NOMO-1 (cell line): Measurements from ENCODE around the gene LRCH2.
"Not testable (repeated sequence)": the region's sequence is repeated elsewhere in the genome, so short reads cannot be mapped to it uniquely, and the experiment has no call there.

Experiments
- DNase-seq, 2 experiments: peaks; one replicate each; lab custom pipeline; 2025; ENCODE audit not compliant: unreplicated experiment in 2 of 2; lab: John Stamatoyannopoulos, UW

Gene LRCH2

DNA sequence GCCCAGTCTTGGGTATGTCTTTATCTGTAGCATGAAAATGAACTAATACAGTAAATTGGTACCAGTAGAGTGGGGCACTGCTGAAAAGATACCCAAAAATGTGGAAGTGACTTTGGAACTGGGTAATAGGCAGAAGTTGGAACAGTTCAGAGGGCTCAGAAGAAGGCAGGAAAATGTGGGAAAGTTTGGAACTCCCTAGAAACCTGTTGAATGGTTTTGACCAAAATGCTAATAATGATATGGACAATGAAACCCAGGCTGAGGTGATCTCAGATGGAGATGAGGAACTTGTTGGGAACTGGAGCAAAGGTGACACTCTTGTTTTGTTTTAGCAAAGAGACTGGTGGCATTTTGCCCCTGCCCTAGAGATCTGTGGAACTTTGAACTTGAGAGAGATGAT, 24.3 kb downstream of the LRCH2 start:
- DNase-seq = not testable (repeated sequence)

DNA sequence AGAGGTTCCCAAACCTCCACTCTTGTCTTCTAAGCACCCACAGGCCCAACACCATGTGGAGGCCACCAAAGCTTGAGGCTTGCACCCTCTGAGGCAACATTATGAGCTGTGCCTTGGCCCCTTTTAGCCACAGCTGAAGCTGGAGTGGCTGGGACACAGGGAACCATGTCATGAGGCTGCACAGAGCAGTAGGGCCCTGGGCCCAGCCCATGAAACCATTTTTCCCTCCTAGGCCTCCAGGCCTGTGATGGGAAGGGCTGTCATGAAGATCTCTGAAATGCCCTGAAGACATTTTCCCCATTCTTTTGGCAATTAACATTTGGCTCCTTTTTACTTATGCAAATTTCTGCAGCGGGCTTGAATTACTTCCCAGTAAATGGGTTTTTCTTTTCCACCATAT, 29.9 kb downstream of the LRCH2 start:
- no peak for DNase-seq

DNA sequence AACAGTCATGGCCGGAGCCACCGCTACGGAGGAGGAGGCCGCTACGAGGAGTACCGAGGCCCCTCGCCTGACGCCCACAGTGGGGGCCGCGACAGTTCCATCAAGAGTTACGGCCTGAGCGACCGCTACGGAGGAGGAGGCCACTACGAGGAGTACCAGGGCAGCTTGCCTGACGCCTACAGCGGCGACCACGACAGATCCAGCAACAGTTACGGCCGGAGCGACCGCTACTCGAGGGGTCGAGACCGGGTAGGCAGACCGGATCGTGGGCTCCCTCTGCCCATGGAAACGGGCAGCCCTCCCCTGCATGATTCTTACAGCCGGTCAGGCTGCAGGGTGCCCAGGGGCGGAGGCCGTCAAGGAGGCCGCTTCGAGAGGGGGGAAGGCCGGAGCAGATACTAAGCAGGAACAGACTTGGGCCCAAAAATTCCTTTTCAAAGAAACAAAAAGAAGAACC, 41.6 kb downstream of the LRCH2 start:
- no peak for DNase-seq

DNA sequence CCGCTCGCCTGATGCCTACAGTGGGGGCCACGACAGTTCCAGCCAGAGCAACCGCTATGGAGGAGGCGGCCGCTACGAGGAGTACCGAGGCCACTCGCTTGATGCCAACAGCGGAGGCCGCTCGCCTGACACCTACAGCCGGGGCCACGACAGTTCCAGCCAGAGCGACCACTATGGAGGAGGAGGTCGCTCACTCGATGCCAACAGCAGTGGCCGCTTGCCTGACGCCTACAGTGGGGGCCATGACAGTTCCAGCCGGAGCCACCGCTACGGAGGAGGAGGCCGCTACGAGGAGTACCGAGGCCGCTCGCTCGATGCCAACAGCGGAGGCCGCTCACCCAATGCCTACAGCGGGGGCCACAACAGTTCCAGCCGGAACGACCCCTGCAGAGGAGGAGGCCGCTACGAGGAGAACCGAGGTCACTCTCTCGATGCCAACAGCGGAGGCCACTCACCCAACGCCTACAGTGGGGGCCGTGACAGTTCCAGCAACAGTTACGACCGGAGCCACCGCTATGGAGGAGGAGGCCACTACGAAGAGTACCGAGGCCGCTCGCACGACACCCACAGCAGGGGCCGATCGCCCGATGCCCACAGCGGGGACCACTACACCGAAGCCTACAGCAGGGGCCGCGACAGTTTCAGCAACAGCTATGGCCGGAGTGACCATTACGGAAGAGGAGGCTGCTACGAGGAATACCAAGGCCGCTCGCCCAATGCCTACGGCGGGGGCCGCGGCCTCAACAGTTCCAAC, 42.2 kb downstream of the LRCH2 start:
- no peak for DNase-seq

DNA sequence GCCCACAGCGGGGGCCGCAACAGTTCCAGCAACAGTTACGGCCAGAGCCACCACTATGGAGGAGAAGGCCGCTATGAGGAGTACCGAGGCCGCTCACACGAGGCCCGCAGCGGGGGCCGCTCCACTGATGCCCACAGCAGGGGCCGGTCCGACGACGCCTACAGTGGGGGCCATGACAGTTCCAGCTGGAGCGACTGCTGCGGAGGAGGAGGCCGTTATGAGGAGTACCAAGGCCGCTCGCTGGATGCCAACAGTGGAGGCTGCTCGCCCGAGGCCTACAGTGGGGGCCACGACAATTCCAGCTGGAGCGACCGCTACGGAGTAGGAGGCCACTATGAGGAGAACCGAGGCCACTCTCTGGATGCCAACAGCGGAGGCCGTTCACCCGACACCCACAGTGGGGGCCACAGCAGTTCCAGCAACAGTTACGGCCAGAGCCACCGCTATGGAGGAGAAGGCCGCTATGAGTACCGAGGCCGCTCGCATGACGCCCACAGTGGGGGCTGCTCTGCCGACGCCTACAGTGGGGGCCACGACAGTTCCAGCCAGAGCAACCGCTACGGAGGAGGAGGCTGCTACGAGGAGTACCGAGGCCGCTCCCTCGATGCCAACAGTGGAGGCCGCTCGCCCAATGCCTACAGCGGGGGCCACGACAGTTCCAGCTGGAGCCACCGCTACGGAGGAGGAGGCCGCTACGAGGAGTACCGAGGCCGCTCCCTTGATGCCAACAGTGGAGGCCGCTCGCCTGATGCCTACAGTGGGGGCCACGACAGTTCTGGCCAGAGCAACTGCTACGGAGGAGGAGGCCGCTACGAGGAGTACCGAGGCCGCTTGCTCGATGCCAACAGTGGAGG, 43.0 kb downstream of the LRCH2 start:
- DNase-seq = no peak

DNA sequence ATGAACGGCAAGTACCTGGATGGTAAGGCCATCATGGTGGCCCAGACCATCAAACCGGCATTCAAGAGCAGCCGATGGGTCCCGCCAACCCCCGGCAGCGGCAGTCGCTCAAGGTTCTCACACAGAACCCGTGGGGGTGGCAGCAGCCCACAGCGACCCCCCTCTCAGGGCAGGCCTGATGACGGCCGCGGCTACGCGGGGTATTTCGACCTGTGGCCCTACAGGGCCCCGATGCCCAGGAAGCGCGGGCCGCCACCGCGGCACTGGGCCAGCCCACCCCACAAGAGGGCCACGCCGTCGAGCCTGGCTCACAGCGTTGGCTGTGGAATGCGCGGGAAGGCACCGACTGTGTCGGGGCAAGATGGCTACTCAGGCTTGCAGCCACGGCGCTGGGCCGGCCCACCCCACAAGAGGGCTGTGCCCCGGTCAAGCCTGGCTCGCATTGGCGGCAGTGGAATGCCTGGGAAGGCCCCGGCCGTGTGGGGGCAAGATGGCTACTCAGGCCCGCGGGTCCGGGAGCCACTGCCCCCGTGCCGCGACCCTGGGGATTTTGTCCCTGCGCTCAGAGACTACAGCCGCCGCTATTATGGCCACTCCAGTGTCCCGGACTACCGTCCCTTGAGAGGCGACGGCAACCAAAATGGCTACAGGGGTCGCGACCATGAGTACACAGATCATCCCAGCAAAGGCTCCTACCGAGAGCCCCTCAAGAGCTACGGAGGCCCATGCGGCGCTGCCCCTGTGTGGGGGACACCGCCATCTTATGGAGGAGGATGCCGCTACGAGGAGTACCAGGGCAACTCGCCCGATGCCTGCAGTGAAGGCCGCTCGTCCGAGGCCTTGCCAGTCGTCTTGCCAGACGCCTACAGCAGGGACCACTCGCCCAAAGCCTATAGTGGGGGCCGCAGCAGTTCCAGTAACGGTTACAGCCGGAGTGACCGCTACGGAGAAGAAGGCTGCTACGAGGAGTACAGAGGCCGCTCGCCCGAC, 44.0 kb downstream of the LRCH2 start:
- no peak for DNase-seq

DNA sequence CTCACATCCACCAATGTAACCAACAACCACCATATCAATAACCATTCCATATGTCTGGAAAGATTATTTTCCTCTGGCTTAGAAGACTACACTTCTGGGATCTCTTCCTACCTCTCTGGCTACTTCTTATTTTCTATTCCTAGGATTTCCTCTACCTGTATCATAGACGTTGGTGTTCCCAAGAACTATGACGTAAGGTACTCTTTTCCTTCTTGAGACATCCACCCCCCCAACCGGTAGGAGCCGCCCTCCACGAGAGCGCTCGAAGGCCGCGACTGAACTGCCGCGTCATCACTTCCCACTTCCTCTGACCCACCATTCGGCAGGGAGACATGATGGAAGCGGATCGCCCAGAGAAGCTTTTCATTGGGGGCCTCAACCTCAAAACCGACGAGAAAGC, 44.8 kb downstream of the LRCH2 start, which contains the start of gene RBMXL3:
RBMXL3 (plus strand) TSS at position 301 of the 400 bp plus-strand sequence; CDS start at position 333, 32 bp downstream.
- DNase-seq = no peak

DNA sequence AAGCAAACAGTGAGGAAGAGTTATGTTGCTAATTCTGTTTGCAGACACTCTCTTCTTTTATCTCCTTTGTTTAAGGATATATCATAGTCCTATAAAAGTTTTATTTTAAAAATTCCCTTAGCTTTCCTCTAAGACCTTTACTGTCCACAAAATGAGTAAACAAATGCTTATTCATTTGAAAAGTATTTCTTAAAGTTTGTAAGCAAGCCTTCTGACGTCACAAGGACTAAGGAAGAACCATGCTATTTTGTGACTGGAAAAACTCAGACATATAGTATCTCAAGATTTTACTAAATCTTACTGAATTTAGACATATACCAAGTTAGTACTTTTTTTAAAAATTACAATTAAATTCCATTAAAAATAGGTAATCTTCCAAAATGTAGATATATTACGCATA, 49.9 kb downstream of the LRCH2 start:
- DNase-seq = no peak

DNA sequence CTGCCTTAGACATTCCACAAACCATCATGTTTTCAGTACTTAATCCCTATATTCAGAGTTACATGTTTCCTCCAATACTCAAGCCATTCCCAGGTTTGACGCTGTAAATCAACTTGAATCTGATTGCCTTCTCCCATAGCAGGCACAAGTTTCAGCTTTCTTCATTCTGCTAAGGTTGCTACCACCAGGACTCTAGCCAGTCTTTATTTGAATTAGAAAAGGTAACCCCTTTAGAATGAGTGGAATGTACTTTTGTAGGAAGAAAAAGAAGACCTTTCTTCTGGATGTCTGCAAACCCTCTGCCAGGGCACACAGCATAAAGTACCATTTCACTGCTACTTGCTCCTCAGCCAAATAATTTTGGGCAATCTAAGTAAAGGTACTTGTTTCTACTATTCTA, 55.4 kb downstream of the LRCH2 start:
- no peak for DNase-seq

DNA sequence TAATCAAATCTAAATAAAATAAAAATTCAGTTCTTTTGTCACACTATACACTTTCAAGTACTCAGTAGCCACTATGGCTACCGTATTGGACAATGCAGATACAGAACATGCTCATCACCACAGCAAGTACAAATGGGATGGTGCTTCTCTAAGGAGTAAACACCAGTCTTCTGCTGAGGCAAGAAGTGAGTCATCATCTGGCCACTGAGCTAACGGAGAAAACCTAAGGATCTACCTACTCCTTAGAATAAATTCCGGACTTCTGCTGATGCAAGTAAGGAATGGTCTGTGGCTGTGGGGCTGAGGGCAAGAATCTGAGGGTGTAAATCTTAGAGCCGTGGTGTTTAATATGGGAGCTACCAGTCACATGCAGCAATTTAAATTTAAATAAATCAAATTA, 56.0 kb downstream of the LRCH2 start:
- no peak for DNase-seq

DNA sequence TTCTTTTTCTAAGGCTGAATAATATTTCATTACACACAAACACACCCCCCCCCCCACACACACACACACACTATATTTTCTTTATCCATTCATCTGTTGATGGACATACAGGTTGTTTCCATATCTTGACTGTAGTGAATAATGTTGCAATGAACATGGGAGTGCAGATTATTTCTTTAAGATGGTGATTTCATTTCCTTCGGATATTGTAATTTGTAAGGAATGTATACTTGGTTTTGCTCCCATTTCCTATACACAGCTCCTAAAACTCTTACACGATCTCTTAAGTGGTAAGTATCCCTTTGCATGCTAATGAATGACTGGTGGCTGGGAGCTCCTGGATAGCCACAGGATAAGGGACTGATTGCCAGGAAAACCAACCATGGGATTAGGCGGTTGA, 59.3 kb downstream of the LRCH2 start:
- no peak for DNase-seq

DNA sequence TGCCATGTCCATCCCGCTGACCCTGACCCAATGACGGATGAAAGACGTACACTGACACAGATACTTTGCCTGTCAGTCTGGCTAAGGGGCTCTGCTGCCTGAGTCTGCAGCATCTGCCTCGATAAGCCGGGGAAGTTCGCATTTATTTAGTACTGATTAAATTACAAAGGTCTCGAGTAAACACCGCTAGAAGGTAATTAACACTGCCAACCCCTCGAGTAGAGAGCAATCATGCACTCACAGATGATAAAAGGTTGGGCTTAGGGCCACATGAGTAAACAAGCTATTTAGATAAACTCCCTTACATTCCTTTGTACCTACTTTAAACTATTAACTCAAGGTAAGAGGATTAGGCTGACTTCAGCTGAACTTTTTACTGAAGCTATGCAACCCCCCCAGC, 60.7 kb downstream of the LRCH2 start:
- no peak for DNase-seq

DNA sequence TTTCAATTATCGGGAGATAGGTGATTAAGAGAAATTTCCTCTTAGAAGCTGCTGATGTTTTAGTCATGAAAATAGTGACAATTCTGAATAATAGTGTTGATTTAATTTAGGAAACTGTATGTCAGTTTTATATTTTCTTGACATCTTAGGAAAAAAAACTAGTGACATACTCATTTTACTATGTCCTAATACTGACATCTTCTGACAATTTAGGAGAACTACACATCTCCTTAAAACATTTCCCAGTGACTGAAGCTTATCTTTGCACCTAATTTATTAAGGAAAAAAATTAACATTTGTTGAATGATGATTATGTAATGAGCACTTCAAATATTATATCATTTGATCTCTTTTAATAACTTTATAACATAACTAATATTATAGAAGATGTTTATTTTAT, 86.7 kb downstream of the LRCH2 start:
- peak in 1 of 2 experiments; percentile 23 for DNase-seq

DNA sequence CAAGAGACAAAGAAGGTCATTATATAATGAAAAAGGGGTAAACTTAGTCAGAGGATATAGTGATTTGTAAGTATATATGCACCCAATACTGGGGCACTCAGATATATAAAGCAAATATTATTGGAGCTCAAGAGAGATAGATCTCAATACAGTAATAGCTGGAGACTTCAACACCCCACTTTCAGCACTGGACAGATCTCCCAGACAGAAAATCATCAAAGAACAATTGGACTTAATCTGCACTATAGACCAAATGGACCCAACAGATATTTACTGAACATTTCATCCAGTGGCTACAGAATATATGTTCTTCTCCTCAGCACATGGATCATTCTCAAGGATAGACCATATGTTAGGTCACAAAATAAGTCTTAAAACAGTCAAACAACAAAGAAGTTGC, 91.8 kb downstream of the LRCH2 start:
- DNase-seq = no peak

DNA sequence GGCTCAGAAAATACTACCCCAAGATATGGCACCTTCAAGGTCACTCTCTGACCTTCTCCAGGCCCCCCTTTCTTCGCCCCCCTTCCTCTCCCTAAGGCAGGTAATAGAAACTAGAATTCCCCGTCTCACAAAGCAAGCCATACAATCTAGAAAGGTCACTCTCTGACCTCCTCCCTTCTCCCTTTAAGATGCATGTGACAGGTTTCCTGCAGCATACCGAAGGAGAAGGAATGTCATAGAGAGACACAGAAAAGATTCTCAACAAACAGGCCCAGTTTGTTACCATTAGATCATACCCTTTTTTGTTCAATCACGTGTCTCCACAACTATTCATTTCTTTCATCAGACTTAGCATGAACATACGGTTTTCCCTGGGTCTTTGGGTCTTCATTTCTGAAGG, 95.9 kb downstream of the LRCH2 start:
- DNase-seq = no peak

DNA sequence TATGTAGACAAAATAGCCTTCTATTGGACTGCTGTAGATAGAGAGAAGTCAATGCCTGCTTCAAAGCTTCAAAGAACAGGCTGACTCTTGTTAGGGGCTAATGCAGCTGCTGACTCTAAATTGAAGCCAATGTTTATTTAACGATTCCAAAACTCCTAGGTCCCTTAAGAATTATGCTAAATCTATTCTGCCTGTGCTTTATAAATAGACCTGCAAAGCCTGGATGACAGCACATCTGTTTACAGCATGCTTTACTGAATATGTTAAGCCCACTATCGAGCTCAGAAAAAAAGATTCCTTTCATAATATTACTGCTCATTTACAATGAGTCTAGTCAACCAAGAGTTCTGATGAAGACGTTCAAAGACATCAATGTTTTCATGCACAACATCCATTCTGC, 99.5 kb downstream of the LRCH2 start:
- DNase-seq = no peak

DNA sequence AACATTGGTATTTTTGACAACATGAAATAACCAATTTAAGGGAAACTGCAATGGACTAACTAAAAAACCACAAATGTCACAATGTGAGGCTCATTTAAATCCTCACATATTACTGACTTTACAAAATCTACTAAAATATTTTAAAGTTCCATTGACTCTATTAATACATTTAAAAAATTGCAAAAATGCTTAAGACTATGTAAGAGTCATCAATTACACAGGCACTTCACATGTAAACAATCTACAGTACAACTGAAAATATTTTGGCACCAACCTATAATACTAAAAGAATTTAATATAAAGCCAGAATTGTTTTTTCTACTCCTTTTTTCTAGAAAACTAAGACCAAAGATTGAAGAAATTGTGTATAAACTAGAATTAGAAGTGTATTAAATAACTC, 121.5 kb downstream of the LRCH2 start:
- DNase-seq = no peak

DNA sequence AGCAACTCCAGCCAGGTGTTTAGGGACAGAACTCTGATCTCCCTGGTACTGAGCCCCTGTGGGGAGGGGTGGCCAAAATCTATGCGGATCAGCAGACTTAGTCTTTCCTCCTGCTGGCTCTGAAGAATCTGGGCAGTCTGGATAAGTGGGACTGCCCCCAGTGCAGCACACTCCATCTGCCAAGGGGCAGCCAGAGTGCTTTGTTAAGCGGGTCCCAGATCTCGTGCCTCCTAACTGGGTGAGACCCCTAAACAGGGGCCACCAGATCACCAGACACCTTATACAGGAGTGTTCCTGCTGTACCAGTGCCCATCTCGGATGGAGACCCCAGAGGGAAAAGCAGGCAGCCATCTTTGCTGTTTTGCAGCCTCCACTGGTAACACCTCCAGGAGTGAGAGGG, 135.0 kb downstream of the LRCH2 start:
- no peak for DNase-seq

DNA sequence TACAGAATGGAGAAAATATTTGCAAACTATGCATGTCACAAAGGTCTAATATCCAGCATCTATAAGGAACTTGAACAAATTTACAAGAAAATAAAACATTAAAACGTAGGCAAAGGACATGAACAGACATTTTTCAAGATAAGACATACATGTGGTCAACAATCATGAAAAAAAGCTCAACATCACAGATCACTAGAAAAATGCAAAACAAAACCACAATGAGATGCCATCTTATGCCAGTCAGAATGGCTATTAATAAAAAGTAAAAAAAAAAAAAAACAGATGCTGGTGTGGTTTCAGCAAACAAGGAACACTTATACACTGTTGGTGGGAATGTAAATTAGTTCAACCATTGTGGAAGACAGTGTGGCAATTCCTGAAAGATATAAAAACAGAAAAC, 140.7 kb downstream of the LRCH2 start:
- no peak for DNase-seq

DNA sequence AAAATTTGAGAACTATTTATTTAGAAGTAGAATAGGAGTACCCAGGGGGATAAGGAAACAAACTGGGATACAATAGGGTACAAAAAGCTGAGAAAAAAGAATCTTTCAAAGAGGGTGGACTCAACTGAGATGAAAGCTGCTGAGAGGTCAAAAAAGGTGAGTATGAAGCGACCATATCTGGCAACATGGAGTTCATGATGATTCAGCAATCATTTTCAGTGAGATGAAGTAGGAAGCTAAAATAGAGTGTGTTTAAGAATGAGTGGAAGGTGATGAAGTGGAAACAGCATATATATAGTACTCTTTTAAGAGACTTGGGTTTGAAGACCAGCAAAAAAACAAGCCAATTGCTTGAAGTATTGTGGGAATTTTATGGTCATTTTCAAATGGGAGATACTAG, 144.5 kb downstream of the LRCH2 start:
- DNase-seq = no peak

DNA sequence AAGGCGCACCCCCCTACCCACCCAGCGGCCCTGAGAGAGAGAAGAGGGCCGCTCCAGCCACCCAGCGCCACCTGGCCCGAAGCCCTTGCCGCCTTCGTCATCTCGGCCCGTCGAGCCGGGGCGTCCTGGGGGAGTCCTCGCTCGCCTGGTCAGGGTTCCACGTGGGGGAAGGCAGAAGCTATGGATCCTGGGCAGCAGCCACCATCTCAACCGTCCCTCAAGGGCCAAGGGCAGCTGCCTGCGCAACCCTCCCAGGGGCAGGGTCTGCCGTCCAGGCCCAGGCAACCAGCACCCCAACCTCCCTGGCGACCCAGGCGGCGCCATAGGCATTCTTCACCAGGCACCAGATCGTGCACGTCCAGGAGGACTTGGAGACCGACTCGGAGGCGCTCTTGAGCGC, 165.0 kb downstream of the LRCH2 start:
- no peak for DNase-seq
